22Rv1 (cell line): Measurements from ENCODE around the gene ODAD3.

Source experiments
- ZFX ChIP-seq: fragments of 450-650 bp; IDR thresholded peaks from 2 replicates; pipeline ENCODE4 v1.6.1; 2017; ENCODE audit warnings: antibody characterized with exemption, borderline replicate concordance
- TF ChIP-seq, protein P1 (sequence below): fragments of 450-650 bp; IDR thresholded peaks from 2 replicates; pipeline ENCODE4 v1.5.1; 2017; ENCODE audit warnings: mild to moderate bottlenecking

DNA sequence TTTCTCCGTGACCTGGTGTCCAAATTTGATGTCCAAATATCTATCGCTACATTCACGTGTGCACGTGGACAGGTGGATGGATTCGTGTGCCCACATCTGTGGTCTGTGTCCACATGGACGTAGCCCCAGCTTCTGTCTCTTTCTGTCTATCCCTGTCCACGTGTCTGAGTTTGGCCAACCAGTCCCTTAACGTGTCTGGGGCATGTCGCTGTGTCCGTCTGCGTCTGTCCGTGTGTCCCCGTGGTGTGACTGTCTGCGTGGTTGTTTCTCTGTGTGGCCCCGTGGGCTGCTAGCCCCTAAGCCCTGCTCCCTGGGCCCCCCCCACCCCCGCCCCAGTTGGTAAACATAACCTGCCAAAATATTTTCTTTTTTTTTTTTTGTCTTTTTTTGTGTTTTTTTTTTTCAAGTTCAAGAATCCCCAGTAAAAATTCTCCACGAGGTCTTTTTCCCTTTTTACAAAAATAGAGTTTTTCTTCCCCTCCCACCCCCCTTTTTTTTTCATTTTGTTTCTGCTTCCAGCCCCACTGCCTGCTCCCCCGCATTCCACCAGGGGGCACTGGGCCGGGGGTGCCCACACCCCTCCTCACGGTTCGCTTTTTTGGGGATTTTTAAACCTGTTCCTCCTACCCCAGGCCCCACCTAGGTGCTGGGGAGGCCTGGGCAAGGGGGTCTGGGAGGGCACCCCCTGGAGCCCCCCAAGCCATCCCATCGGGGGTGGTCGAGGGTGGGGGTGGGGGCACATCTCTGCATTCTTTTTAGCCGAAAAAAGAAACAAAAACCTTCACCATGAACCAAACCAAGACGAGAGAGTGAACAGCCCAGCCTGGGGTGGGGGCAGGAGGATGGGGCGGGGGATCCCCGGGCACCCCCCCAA, 18.8 kb upstream of the ODAD3 start:
- TF ChIP-seq, protein P1, sequence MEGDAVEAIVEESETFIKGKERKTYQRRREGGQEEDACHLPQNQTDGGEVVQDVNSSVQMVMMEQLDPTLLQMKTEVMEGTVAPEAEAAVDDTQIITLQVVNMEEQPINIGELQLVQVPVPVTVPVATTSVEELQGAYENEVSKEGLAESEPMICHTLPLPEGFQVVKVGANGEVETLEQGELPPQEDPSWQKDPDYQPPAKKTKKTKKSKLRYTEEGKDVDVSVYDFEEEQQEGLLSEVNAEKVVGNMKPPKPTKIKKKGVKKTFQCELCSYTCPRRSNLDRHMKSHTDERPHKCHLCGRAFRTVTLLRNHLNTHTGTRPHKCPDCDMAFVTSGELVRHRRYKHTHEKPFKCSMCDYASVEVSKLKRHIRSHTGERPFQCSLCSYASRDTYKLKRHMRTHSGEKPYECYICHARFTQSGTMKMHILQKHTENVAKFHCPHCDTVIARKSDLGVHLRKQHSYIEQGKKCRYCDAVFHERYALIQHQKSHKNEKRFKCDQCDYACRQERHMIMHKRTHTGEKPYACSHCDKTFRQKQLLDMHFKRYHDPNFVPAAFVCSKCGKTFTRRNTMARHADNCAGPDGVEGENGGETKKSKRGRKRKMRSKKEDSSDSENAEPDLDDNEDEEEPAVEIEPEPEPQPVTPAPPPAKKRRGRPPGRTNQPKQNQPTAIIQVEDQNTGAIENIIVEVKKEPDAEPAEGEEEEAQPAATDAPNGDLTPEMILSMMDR = peak; percentile 26; the same call in 1 of the 2 replicates
- TF ChIP-seq ZFX = no peak
